Kidney (tissue), 14 donors: ENCODE measurements around the gene RNF10. TPM values are rescaled to one million over a fixed set of nuclear protein-coding genes. Genes with fewer than 3 reads are reported as not detected.

ENCODE experiments used
- DNase-seq, 5 donors: peaks; one replicate each; pipeline ENCODE4 v3.0.0-alpha.2; 2013 to 2020
- FAIRE-seq: peaks from 2 replicates; lab custom pipeline; 2012; peaks lifted over from hg19 to GRCh38; lab: Jason Lieb, UNC
- H3K27ac ChIP-seq, 2 donors: one replicate each; pipeline ENCODE4 v1.7.0; 2013; ENCODE audit warnings: low read depth in 2 of 2, low read length in 2 of 2, inconsistent platforms in 1 of 2
- H3K27me3 ChIP-seq: one replicate; pipeline ENCODE4 v1.7.1; 2013; ENCODE audit warnings: low read length, inconsistent platforms; ENCODE audit not compliant: control insufficient read depth, insufficient read depth
- H3K36me3 ChIP-seq, 3 donors: one replicate each; pipeline versions ENCODE4 v1.7.0 to v1.7.1; 2013; ENCODE audit warnings: low read length in 3 of 3, control low read depth in 1 of 3, inconsistent platforms in 1 of 3; ENCODE audit not compliant: insufficient read depth in 3 of 3, control insufficient read depth in 2 of 3
- H3K4me1 ChIP-seq, 3 donors: one replicate each; pipeline versions ENCODE4 v1.7.0 to v1.7.1; 2013; ENCODE audit warnings: low read length in 3 of 3, inconsistent platforms in 1 of 3, low read depth in 1 of 3; ENCODE audit not compliant: control insufficient read depth in 2 of 3, insufficient read depth in 2 of 3
- H3K4me3 ChIP-seq, 3 donors: one replicate each; pipeline versions ENCODE4 v1.7.0 to v1.8.1; 2013; ENCODE audit warnings: low read length in 3 of 3, control low read depth in 1 of 3, inconsistent platforms in 1 of 3
- H3K9ac ChIP-seq, 3 donors: one replicate each; pipeline versions ENCODE4 v1.7.0 to v1.7.1; 2013; ENCODE audit warnings: low read length in 3 of 3, control low read depth in 1 of 3, inconsistent platforms in 1 of 3
- H3K9me3 ChIP-seq, 3 donors: one replicate each; pipeline versions ENCODE4 v1.7.0 to v1.7.1; 2013; ENCODE audit warnings: low read length in 3 of 3, control low read depth in 1 of 3, inconsistent platforms in 1 of 3; ENCODE audit not compliant: control insufficient read depth in 2 of 3, insufficient read depth in 1 of 3
- intact Hi-C: fragments of 100-400 bp; cut with DNase I; formaldehyde crosslinking; loops from one replicate; pipeline ENCODE4 v1.11.1; 2022
- polyA plus RNA-seq: library from polyadenylated mRNA; stranded (reverse); fragments of 350-450 nt; fragmentation: Illumina TruSeq; extraction: RNeasy Lipid Tissue Mini Kit (QIAGEN cat#74804); gene quantifications from one replicate; pipeline ENCODE4 v1.2.3, GENCODE V29; 2014; ENCODE audit warnings: low read depth, low replicate concordance; ENCODE audit not compliant: insufficient read depth
- total RNA-seq: library from RNA; stranded (reverse); fragmentation: NEBNext Ultra II Directional; extraction: Animal tissue kit (Norgen Biotek cat#: 25700); gene quantifications from one replicate; pipeline ENCODE4 v1.2.1, GENCODE V29; 2021
- TF ChIP-seq, protein P1 (sequence below): IDR thresholded peaks from 3 replicates; pipeline ENCODE4 v1.5.1; 2012; ENCODE audit warnings: mild to moderate bottlenecking, moderate library complexity, borderline replicate concordance; ENCODE audit not compliant: insufficient read depth; ENCODE audit errors: extremely low read depth
- donor health status: control.
- donor health status: control.
- donor health status: control.
- donor health status: control.
- donor health status: control.
- donor health status: DM: yes; HTN: yes; CAD: no.
- donor health status: Normal renal cell carcinoma (clear cell type).

RNF10 gene
- total and polyA plus RNA-seq, 2 donors from 2014 or later: 220 to 229 TPM

GRCh38 chr12:120580787-120581723, 46.9 kb downstream of the RNF10 start, which contains the start of gene POP5:
Gene POP5 (minus strand): TSS chr12:120581402. CDS start chr12:120581362, 40 bp downstream.
- H3K27ac ChIP-seq: peak within 1 kb of the TSS; percentile 8 to 61
- peaks cover 0 to 14% (median 2%) of the 10 kb centered on the region in 3 donors for H3K4me1 ChIP-seq
- H3K27me3 ChIP-seq: peaks cover 3% of the 10 kb centered on the region
- H3K4me3 ChIP-seq: peak within 1 kb of the TSS; percentile 80 to 91 (median 89)
- TF ChIP-seq, protein P1, sequence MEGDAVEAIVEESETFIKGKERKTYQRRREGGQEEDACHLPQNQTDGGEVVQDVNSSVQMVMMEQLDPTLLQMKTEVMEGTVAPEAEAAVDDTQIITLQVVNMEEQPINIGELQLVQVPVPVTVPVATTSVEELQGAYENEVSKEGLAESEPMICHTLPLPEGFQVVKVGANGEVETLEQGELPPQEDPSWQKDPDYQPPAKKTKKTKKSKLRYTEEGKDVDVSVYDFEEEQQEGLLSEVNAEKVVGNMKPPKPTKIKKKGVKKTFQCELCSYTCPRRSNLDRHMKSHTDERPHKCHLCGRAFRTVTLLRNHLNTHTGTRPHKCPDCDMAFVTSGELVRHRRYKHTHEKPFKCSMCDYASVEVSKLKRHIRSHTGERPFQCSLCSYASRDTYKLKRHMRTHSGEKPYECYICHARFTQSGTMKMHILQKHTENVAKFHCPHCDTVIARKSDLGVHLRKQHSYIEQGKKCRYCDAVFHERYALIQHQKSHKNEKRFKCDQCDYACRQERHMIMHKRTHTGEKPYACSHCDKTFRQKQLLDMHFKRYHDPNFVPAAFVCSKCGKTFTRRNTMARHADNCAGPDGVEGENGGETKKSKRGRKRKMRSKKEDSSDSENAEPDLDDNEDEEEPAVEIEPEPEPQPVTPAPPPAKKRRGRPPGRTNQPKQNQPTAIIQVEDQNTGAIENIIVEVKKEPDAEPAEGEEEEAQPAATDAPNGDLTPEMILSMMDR: no peak
- H3K9ac ChIP-seq: peak within 1 kb of the TSS; percentile 63 to 76 (median 72)
- DNase-seq: peak; percentile 96 to 99 (median 97)
- peaks cover 9 to 34% (median 25%) of the 10 kb centered on the region in 3 donors for H3K36me3 ChIP-seq
- intact Hi-C loops: loop anchor here (10.0 kb wide), 1 partner anchor 134 kb away; the partner anchor contains the start of gene UNC119B
- no peaks in the 10 kb centered on the region for H3K9me3 ChIP-seq
- peak; percentile 87 for FAIRE-seq

DNA sequence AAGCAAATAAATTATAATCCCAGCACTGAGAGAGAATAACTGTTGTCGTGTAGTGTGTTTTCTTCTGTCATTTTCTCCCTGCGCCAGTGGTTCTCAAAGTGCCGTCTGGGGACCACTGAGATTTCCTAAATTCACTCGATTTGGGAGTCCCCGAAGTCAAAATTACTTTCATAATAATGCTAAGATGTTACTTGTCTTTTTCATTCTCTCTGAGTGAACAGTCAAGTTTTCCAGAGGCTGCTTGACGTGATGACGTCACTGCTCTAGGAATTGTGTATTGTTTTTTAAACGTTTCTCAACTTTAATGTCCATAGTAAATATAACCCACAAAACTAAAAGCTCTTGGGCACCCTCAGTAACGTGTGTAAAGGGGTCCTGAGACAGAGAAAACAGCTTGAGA, 47.8 kb downstream of the RNF10 start:
- TF ChIP-seq, protein P1: no peak
- DNase-seq (no peak), FAIRE-seq (no peak)
- peak overlapping the region; percentile 80 to 91 (median 89) for H3K4me3 ChIP-seq
- no peak overlapping the region for H3K27ac ChIP-seq
- intact Hi-C loops: loop anchor here (10.0 kb wide), 1 partner anchor 133 kb away; the partner anchor contains the start of gene UNC119B
- H3K4me1 ChIP-seq: peaks cover 0 to 14% (median 2%) of the 10 kb centered on the region in 3 donors
- no peaks in the 10 kb centered on the region for H3K9me3 ChIP-seq
- H3K9ac ChIP-seq: peak overlapping the region in 2 of 3 donors; percentile 39 to 76
- H3K27me3 ChIP-seq: peaks cover 3% of the 10 kb centered on the region
- peaks cover 6 to 25% (median 18%) of the 10 kb centered on the region in 3 donors for H3K36me3 ChIP-seq

DNA sequence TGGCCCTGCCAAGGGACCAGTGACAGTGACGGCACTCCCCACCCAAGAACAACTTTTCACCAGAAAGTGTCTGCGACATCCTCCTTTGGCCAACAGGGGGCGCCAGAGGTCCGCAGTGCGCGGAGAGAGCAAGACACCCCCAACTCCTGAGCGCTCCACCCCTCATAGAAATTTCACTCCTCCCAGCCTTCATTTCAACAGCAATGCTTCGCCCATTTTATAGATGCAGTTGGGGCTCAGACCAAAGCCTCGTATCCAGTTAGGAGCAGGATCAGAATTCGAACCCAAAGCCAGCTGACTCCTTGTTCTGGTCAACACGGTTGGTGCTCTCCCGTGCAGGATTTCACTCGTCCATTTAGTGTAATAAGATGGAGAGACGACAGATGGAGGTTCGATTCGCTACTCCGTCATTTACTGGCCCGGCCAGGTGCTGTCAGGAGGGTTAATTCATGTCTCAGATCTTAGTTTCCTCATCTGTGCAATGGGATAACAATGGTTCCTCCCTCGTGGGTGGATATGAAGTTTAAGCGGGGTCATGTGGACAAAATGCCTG, 49.4 kb downstream of the RNF10 start:
- DNase-seq (peak; percentile 73 to 90 (median 83)), FAIRE-seq (no peak)
- H3K4me3 ChIP-seq: no peak overlapping the region
- H3K9ac ChIP-seq: no peak overlapping the region
- no peak overlapping the region for H3K27ac ChIP-seq
- H3K4me1 ChIP-seq: peaks cover 0 to 14% (median 2%) of the 10 kb centered on the region in 3 donors
- no peaks in the 10 kb centered on the region for H3K9me3 ChIP-seq
- TF ChIP-seq, protein P1: peak; percentile 95
- intact Hi-C loops: loop anchor here (10.0 kb wide), 1 partner anchor 131 kb away; the partner anchor contains the start of gene UNC119B
- H3K36me3 ChIP-seq: peaks cover 5 to 10% (median 9%) of the 10 kb centered on the region in 3 donors
- H3K27me3 ChIP-seq: peaks cover 3% of the 10 kb centered on the region
